ENCODE results near the gene XRN1. TPM values are rescaled to one million over a fixed set of nuclear protein-coding genes. Genes with fewer than 3 reads are reported as not detected.
A peak's percentile ranks its signal among the peaks of the same experiment; 100 is the strongest.
"Not testable (repeated sequence)": the region's sequence is repeated elsewhere in the genome, so short reads cannot be mapped to it uniquely, and the experiment has no call there.

Gene XRN1
- total RNA-seq, 1 donor from 2014 or later: 23.5 TPM

GRCh38 chr3:142318331-142318730 is 129.5 kb downstream of the XRN1 start:
- H3K9me3 Mint-ChIP-seq: no peaks in the 10 kb centered on the region
- TF ChIP-seq CTCF (conservative IDR thresholded peaks at IDR 0.05): no peak
- DNase-seq (ENCODE audit: low read depth, low spot score): no peak
- H3K36me3 Mint-ChIP-seq (ENCODE audit: low read depth): peaks cover 9% of the 10 kb centered on the region
- H3K27ac Mint-ChIP-seq (ENCODE audit: unreplicated experiment): no peak overlapping the region
- no peaks in the 10 kb centered on the region for H3K4me1 Mint-ChIP-seq
- no peak overlapping the region for H3K4me3 Mint-ChIP-seq
- H3K27me3 Mint-ChIP-seq (ENCODE audit: low read depth): no peaks in the 10 kb centered on the region

- H3K4me1 Mint-ChIP-seq; H3K4me3 Mint-ChIP-seq; H3K36me3 Mint-ChIP-seq (ENCODE audit: low read depth); DNase-seq (ENCODE audit: low read depth, low spot score); H3K9me3 Mint-ChIP-seq; H3K27me3 Mint-ChIP-seq (ENCODE audit: low read depth); H3K27ac Mint-ChIP-seq (ENCODE audit: unreplicated experiment): not testable (repeated sequence)
Observed at GRCh38 chr3:142315978-142316388, 131.9 kb downstream of the XRN1 start.

DNA sequence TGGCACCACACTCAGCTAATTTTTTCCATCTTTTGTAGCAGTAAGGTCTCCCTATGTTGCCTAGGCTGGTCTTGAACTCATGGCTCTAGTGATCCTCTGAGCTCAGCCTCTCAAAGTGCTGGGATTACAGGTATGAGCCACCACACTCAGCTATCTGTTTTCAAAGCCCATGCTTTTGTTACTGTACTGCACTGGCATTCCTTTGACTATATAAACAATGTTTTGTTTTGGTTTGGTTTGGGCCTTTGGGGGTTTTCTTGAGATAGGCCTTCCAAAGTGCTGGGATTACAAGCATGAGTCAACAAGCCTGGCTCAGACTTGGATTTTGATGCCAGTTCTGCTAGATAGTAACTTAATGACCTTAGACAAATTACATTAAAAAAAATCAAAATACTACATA is 132.8 kb downstream of the XRN1 start:
- DNase-seq (ENCODE audit: low read depth, low spot score): no peak
- Mint-ChIP-seq H3K4me3 (no peak overlapping the region), H3K27me3 (ENCODE audit: low read depth) (no peaks in the 10 kb centered on the region), H3K4me1 (no peaks in the 10 kb centered on the region), H3K36me3 (ENCODE audit: low read depth) (peaks cover 3% of the 10 kb centered on the region), H3K27ac (ENCODE audit: unreplicated experiment) (no peak overlapping the region), H3K9me3 (no peaks in the 10 kb centered on the region)
- TF ChIP-seq CTCF (conservative IDR thresholded peaks at IDR 0.05): no peak

GRCh38 chr3:142310439-142310838 is 137.4 kb downstream of the XRN1 start:
- H3K27ac Mint-ChIP-seq (ENCODE audit: unreplicated experiment): no peak overlapping the region
- TF ChIP-seq CTCF (conservative IDR thresholded peaks at IDR 0.05): no peak
- H3K36me3 Mint-ChIP-seq (ENCODE audit: low read depth): peaks cover 7% of the 10 kb centered on the region
- no peaks in the 10 kb centered on the region for H3K4me1 Mint-ChIP-seq
- DNase-seq (ENCODE audit: low read depth, low spot score): no peak
- H3K27me3 Mint-ChIP-seq (ENCODE audit: low read depth): no peaks in the 10 kb centered on the region
- H3K4me3 Mint-ChIP-seq: no peak overlapping the region
- H3K9me3 Mint-ChIP-seq: no peaks in the 10 kb centered on the region

DNA sequence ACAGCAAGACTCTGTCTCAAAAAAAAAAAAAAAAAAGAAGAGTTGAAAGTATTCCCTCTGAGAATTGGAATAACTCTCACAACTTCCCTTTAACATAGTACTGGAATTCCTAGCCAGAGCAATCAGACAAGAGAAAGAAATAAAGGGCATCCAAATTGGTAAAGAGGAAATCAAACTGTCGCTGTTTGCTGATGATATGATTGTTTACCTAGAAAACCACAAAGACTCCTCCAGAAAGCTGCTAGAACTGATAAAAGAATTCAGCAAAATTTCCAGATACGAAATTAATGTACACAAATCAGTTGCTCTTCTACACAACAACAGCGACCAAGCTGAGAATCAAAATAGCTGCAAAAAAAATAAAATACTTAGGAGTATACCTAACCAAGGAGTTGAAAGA is 145.0 kb downstream of the XRN1 start:
- H3K27me3 Mint-ChIP-seq (ENCODE audit: low read depth); H3K4me1 Mint-ChIP-seq; H3K4me3 Mint-ChIP-seq; DNase-seq (ENCODE audit: low read depth, low spot score): not testable (repeated sequence)
- Mint-ChIP-seq H3K9me3 (peaks cover 19% of the 10 kb centered on the region), H3K36me3 (ENCODE audit: low read depth) (peaks cover 42% of the 10 kb centered on the region), H3K27ac (ENCODE audit: unreplicated experiment) (peak overlapping the region; percentile 67)

DNA sequence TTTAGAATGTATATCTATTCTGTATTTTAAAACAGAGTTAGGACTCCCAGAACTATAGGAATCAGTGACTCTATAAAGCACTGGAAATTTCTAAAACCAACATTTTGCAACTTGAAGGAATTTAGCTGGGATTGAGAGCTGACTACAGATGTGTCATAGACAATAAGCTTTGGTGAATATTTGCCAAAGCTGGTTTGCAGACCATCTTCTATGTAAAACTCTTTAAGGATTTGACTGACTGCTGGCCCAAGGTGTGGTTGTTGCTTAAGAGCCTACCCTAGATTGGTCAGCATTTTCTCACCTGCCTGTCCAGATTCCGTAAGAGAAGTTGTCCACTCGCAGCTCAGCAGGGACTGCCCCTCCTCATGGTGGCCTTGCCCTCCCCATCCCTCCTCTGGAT is 149.2 kb downstream of the XRN1 start:
- DNase-seq (ENCODE audit: low read depth, low spot score): no peak
- H3K27ac Mint-ChIP-seq (ENCODE audit: unreplicated experiment): no peak overlapping the region
- H3K4me1 Mint-ChIP-seq: no peaks in the 10 kb centered on the region
- peaks cover 14% of the 10 kb centered on the region for H3K9me3 Mint-ChIP-seq
- no peak overlapping the region for H3K4me3 Mint-ChIP-seq
- no peak for TF ChIP-seq CTCF (conservative IDR thresholded peaks at IDR 0.05)
- no peaks in the 10 kb centered on the region for H3K27me3 Mint-ChIP-seq (ENCODE audit: low read depth)
- H3K36me3 Mint-ChIP-seq (ENCODE audit: low read depth): peaks cover 24% of the 10 kb centered on the region

DNA sequence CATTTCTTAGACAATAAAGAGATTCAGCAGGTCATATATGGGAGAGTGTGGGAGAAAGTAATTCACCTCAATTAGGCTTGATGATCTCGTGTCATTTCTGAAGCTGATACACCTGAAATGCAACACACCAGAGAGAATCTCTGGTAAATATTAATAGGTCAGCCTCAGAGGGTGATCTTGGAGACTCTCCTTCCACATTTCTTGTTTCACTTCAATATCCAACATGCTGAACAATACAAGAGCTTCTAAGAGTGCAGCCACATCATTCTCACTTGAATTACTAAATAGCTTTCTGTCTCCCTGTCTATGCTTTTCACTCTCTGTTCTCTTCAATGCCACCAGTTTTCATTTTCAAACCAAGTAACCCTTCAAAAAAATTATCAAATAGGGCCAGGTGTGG is 151.3 kb downstream of the XRN1 start:
- no peak for DNase-seq (ENCODE audit: low read depth, low spot score)
- Mint-ChIP-seq H3K9me3 (peaks cover 7% of the 10 kb centered on the region), H3K4me1 (no peaks in the 10 kb centered on the region), H3K4me3 (no peak overlapping the region), H3K27me3 (ENCODE audit: low read depth) (no peaks in the 10 kb centered on the region), H3K27ac (ENCODE audit: unreplicated experiment) (no peak overlapping the region), H3K36me3 (ENCODE audit: low read depth) (peaks cover 11% of the 10 kb centered on the region)
- TF ChIP-seq CTCF (conservative IDR thresholded peaks at IDR 0.05): no peak
